ENCODE data around the gene DACT3. TPM values are rescaled to one million over a fixed set of nuclear protein-coding genes. Genes with fewer than 3 reads are reported as not detected.
A peak's percentile ranks its signal among the peaks of the same experiment; 100 is the strongest.

DACT3 gene
- total and polyA plus RNA-seq, 2 of the 13 experiments (the other 11 are each of a cell fraction or from before 2014, with no cell fraction given) = 0.04 TPM; not detected in 1

DNA sequence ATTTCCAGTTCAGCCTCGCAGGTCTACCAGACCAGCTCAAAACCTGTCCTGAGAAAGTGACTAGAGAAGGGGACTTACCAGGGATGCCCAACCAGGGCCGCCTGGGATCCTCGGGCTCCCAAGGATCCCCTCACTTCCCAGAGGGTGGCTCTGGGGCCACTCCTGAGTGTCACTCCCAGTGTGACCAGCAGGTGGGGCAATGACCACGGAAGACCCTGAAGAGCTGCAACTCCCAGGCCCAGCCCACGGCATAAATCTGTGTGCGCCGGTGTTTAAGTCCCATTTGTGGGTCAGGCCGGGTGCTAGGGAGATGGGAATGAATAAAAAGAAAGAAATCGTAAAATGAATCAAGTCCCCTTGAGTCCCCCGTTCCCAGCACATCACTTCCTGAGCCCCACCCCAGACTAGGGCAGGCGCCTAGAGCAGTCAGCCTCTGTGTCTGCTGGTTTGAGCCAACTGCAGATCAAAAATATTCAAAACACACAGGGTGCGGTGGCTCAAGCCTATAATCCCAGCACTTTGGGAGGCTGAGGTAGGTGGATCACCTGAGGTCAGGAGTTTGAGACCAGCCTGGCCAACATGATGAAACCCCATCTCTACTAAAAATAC lies 46.8 kb downstream of the DACT3 start (continued):
- TF ChIP-seq ZFX (CRISPR knock-in tag; IDR thresholded peaks at IDR 0.05; ENCODE audit: low read depth) (peak; percentile 49; the same call in 1 of the 2 replicates), KDM2A (CRISPR knock-in tag; IDR thresholded peaks at IDR 0.05; ENCODE audit: borderline replicate concordance, low read depth) (peak; percentile 48; the same call in 1 of the 2 replicates), SMAD3 (CRISPR knock-in tag; IDR thresholded peaks at IDR 0.05) (peak; percentile 36; the same call in 1 of the 2 replicates)

DNA sequence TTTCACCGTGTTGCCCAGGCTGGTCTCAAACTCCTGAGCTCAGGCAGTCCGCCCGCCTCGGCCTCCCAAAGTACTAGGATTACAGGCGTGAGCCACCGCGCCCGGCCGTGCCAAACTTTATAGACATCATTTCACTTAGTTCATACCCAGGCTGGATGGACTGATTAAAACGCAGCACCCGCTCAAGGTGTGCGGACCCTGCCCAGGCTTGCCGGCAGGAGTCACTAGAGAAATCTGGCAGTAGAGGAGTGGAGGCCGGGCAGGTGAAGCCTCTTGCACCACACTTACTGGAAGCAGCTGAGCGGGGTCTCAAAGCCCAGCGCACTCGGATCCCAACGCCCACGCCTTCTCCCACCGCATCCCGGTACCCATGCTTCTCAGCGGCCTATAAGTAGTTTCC lies 47.5 kb downstream of the DACT3 start:
- FAIRE-seq (no peak), DNase-seq (ENCODE audit: low spot score) (no peak), ATAC-seq (no peak)
- H2AFZ ChIP-seq (ENCODE audit: low read length) = no peak overlapping the region
- no peak overlapping the region for H3K27ac ChIP-seq (ENCODE audit: extremely low read length, insufficient read depth, low read length)
- 82% methylated on average over 22 of the region's 22 CpGs for whole genome bisulfite sequencing (ENCODE audit: low lambda C conversion rate)
- H3K9ac ChIP-seq (ENCODE audit: insufficient read depth, low read depth, low read length) = no peak overlapping the region
- H3K79me2 ChIP-seq (ENCODE audit: insufficient read depth, low read length) = no peaks in the 10 kb centered on the region
- H4K20me1 ChIP-seq (ENCODE audit: insufficient read depth, low read length) = no peaks in the 10 kb centered on the region
- BruUV-seq (replicated peaks) = no TSS peak
- H3K4me2 ChIP-seq (ENCODE audit: low read depth, low read length) = no peak overlapping the region
- in situ Hi-C loops (cut with HindIII; ENCODE audit: extremely low pct_ligation_motif_present, low pct_unique_long_range_greater_than_20kb) = loop anchor here (10.0 kb wide), 1 partner anchor 51 kb away; the partner anchor contains the start of gene DACT3
- H3K27me3 ChIP-seq (ENCODE audit: control insufficient read depth in 1 of 2, insufficient read depth in 2 of 2, low read length in 2 of 2) = peaks cover 0 to 9% of the 10 kb centered on the region in 2 experiments; a peak in 3 of 5 replicates
- H3K4me3 ChIP-seq (replicated peaks in 1 of 3; ENCODE audit: insufficient read depth in 1 of 3, low read depth in 2 of 3, low read length in 3 of 3) = no peak overlapping the region
- peaks cover 14% of the 10 kb centered on the region for H3K4me1 ChIP-seq (ENCODE audit: insufficient read depth, low read length)
- ChIA-PET CTCF (ENCODE audit: low intra/inter-chr PET ratio, low total read pairs) (interaction anchor here (2.6 kb wide), 1 partner anchor 48 kb away, joined by 34 read pairs; the partner anchor contains the start of gene DACT3), POLR2A (interaction anchor here (1.3 kb wide), 2 partner anchors 10 to 48 kb away, joined by 6 to 8 read pairs; partner anchors contain the start of gene DACT3)
- TF ChIP-seq, protein P1, sequence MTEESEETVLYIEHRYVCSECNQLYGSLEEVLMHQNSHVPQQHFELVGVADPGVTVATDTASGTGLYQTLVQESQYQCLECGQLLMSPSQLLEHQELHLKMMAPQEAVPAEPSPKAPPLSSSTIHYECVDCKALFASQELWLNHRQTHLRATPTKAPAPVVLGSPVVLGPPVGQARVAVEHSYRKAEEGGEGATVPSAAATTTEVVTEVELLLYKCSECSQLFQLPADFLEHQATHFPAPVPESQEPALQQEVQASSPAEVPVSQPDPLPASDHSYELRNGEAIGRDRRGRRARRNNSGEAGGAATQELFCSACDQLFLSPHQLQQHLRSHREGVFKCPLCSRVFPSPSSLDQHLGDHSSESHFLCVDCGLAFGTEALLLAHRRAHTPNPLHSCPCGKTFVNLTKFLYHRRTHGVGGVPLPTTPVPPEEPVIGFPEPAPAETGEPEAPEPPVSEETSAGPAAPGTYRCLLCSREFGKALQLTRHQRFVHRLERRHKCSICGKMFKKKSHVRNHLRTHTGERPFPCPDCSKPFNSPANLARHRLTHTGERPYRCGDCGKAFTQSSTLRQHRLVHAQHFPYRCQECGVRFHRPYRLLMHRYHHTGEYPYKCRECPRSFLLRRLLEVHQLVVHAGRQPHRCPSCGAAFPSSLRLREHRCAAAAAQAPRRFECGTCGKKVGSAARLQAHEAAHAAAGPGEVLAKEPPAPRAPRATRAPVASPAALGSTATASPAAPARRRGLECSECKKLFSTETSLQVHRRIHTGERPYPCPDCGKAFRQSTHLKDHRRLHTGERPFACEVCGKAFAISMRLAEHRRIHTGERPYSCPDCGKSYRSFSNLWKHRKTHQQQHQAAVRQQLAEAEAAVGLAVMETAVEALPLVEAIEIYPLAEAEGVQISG (CRISPR knock-in tag; IDR thresholded peaks at IDR 0.05) = no peak
- no peak for TF ChIP-seq ZBTB38 (CRISPR knock-in tag; IDR thresholded peaks at IDR 0.05)
- no peak for TF ChIP-seq POGZ (CRISPR knock-in tag; IDR thresholded peaks at IDR 0.05)
- TF ChIP-seq MED13 (CRISPR knock-in tag; IDR thresholded peaks at IDR 0.05) = no peak
- H3K9me3 ChIP-seq (ENCODE audit: low read length) = no peaks in the 10 kb centered on the region
- intact Hi-C loops (cut with micrococcal nuclease; ENCODE audit: unreplicated experiment) = no loop called here
- peaks cover 6 to 19% of the 10 kb centered on the region in 2 experiments; a peak in 4 of 5 replicates for H3K36me3 ChIP-seq (replicated peaks in 1 of 2; ENCODE audit: control insufficient read depth in 1 of 2, insufficient read depth in 2 of 2, low read length in 2 of 2)

All from HepG2 (cell line).